ENCODE data around the gene ATXN2L. TPM values are rescaled to one million over a fixed set of nuclear protein-coding genes. Genes with fewer than 3 reads are reported as not detected.

The ATXN2L gene
- total and polyA plus RNA-seq, 2 of the 13 experiments (the other 11 are each of a cell fraction or from before 2014, with no cell fraction given): 40.8 to 55.1 TPM

DNA sequence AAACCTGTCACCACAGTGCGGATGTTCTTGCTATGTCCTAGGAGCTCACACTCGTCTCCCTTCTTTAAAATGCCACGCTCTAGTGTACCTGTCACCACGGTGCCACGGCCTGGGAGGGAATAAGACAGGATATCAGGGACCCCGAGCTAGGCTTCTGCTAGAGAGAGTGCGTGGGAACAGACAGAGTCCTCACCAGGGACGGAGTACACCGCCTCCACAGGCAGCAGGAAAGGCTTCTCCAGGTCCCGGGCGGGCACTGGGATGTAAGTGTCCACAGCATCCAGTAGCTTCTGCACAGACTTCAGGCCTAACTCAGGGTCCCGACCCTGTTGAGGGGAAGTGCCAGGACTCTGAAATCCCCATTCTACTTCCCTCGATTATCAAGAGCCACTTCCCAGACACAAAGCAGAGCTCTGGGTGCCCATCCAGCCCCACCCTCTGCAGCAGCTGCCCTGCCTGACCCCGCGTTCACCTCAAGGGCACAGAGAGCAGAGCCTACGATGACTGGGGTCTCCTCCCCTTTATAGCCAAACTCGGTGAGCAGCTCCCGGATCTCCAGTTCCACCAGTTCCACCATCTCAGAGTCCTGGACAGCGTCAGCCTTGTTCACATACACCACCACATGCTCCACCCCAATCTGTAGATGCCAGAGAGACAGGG lies 21.6 kb downstream of the ATXN2L start:
- peak overlapping the region; percentile 94; the same call in 1 of the 2 replicates for H3K9ac ChIP-seq (ENCODE audit: insufficient read depth, low read depth, low read length)
- intact Hi-C loops (cut with micrococcal nuclease; ENCODE audit: unreplicated experiment) (no loop called here), in situ Hi-C loops (cut with HindIII; ENCODE audit: extremely low pct_ligation_motif_present, low pct_unique_long_range_greater_than_20kb) (no loop called here)
- peaks cover 18% of the 10 kb centered on the region for H3K4me1 ChIP-seq (ENCODE audit: insufficient read depth, low read length)
- peaks cover 26 to 27% of the 10 kb centered on the region in 2 experiments for H3K36me3 ChIP-seq (replicated peaks in 1 of 2; ENCODE audit: control insufficient read depth in 1 of 2, insufficient read depth in 2 of 2, low read length in 2 of 2)
- POLR2A ChIA-PET: interaction anchor here (3.9 to 6.6 kb wide), 4 partner anchors 15 to 79 kb away, joined by 25 to 104 read pairs (median 66); partner anchors contain the start of genes ATXN2L and SH2B1
- no peak for TF ChIP-seq KAT2B (IDR thresholded peaks at IDR 0.05; ENCODE audit: borderline replicate concordance, low read depth, low read length)
- no peak for TF ChIP-seq NFE2L2 (IDR thresholded peaks at IDR 0.05; ENCODE audit: low read length)
- no peaks in the 10 kb centered on the region for H3K9me3 ChIP-seq (ENCODE audit: low read length)
- no TSS peak for BruUV-seq (replicated peaks)
- FAIRE-seq (no peak), ATAC-seq (no peak), DNase-seq (ENCODE audit: low spot score) (no peak)
- no peak overlapping the region; a peak in 1 of 6 replicates for H3K4me3 ChIP-seq (replicated peaks in 1 of 3; ENCODE audit: insufficient read depth in 1 of 3, low read depth in 2 of 3, low read length in 3 of 3)
- peak overlapping the region; percentile 84; the same call in 1 of the 2 replicates for H3K4me2 ChIP-seq (ENCODE audit: low read depth, low read length)
- H2AFZ ChIP-seq (ENCODE audit: low read length): no peak overlapping the region
- H3K27ac ChIP-seq (ENCODE audit: extremely low read length, insufficient read depth, low read length): no peak overlapping the region
- H3K27me3 ChIP-seq (ENCODE audit: control insufficient read depth in 1 of 2, insufficient read depth in 2 of 2, low read length in 2 of 2): no peaks in the 10 kb centered on the region; a peak in 1 of 5 replicates
- H4K20me1 ChIP-seq (ENCODE audit: insufficient read depth, low read length): 0 out of 2 replicates have a peak, but pooled peaks cover 4% of the 10 kb centered on the region
- peaks cover 26% of the 10 kb centered on the region for H3K79me2 ChIP-seq (ENCODE audit: insufficient read depth, low read length)
- CTCF ChIA-PET (ENCODE audit: low intra/inter-chr PET ratio, low total read pairs): no interaction called here
- WGBS (ENCODE audit: low lambda C conversion rate): 94% methylated on average over 18 of the region's 19 CpGs

DNA sequence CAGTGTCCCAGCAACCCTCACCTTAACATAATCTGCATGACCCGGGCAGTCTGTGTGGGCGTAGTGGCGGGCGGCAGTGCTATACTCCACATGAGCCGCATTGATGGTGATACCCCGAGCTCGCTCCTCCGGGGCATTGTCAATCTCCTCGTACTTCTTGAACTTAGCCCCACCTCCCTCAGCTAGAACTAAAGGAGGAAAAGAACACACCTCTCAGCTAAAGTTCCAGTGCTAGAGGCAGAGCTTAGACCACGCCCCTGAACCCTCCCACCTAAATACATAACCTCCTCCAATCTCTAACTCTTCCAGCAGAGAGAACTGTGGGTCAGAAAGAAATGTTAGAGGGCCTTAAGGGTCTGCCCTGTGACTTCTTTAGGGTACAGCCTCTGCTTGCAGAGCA lies 22.5 kb downstream of the ATXN2L start:
- CTCF ChIA-PET (ENCODE audit: low intra/inter-chr PET ratio, low total read pairs): no interaction called here
- peaks cover 18% of the 10 kb centered on the region for H3K4me1 ChIP-seq (ENCODE audit: insufficient read depth, low read length)
- TF ChIP-seq, protein P1, sequence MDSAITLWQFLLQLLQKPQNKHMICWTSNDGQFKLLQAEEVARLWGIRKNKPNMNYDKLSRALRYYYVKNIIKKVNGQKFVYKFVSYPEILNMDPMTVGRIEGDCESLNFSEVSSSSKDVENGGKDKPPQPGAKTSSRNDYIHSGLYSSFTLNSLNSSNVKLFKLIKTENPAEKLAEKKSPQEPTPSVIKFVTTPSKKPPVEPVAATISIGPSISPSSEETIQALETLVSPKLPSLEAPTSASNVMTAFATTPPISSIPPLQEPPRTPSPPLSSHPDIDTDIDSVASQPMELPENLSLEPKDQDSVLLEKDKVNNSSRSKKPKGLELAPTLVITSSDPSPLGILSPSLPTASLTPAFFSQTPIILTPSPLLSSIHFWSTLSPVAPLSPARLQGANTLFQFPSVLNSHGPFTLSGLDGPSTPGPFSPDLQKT (CRISPR knock-in tag; IDR thresholded peaks at IDR 0.05; ENCODE audit: borderline replicate concordance): no peak
- TF ChIP-seq MEIS2 (CRISPR knock-in tag; IDR thresholded peaks at IDR 0.05): no peak
- TF ChIP-seq, protein P2, sequence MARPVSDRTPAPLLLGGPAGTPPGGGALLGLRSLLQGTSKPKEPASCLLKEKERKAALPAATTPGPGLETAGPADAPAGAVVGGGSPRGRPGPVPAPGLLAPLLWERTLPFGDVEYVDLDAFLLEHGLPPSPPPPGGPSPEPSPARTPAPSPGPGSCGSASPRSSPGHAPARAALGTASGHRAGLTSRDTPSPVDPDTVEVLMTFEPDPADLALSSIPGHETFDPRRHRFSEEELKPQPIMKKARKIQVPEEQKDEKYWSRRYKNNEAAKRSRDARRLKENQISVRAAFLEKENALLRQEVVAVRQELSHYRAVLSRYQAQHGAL (CRISPR knock-in tag; IDR thresholded peaks at IDR 0.05; ENCODE audit: not compliant biosample characterization): no peak
- no peak for TF ChIP-seq GTF3A (CRISPR knock-in tag; conservative IDR thresholded peaks at IDR 0.05)
- no peak for TF ChIP-seq ZFP90 (CRISPR knock-in tag; IDR thresholded peaks at IDR 0.05; ENCODE audit: borderline replicate concordance)
- no peak for TF ChIP-seq MEF2D (CRISPR knock-in tag; IDR thresholded peaks at IDR 0.05)
- TF ChIP-seq FOXK1 (CRISPR knock-in tag; IDR thresholded peaks at IDR 0.05; ENCODE audit: borderline replicate concordance, low read depth): no peak
- TF ChIP-seq, protein P3, sequence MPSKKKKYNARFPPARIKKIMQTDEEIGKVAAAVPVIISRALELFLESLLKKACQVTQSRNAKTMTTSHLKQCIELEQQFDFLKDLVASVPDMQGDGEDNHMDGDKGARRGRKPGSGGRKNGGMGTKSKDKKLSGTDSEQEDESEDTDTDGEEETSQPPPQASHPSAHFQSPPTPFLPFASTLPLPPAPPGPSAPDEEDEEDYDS (CRISPR knock-in tag; IDR thresholded peaks at IDR 0.05): peak; percentile 48; the same call in 1 of the 2 replicates
- no peak for TF ChIP-seq TCF7 (IDR thresholded peaks at IDR 0.05; ENCODE audit: low read depth)
- TF ChIP-seq SSRP1 (CRISPR knock-in tag; IDR thresholded peaks at IDR 0.05): no peak
- peak; percentile 10; the same call in 1 of the 2 replicates for TF ChIP-seq DR1 (CRISPR knock-in tag; IDR thresholded peaks at IDR 0.05)
- no peak for TF ChIP-seq ZNF230 (CRISPR knock-in tag; IDR thresholded peaks at IDR 0.05)
- TF ChIP-seq POLR2A (IDR thresholded peaks at IDR 0.05; ENCODE audit: insufficient read depth in 1 of 2, low read depth in 2 of 2, low read length in 2 of 2): peak in 1 of 2 experiments; percentile 47; a peak in 2 of 4 replicates
- no peak for TF ChIP-seq TSC22D2 (CRISPR knock-in tag; IDR thresholded peaks at IDR 0.05; ENCODE audit: borderline replicate concordance)
- no peak for TF ChIP-seq TAF1 (CRISPR knock-in tag; IDR thresholded peaks at IDR 0.05)

More for the DNA sequence above, 22.5 kb downstream of the ATXN2L start:
- H3K4me2 ChIP-seq (ENCODE audit: low read depth, low read length): peak overlapping the region; percentile 84
- peak; percentile 92 for FAIRE-seq
- H3K9ac ChIP-seq (ENCODE audit: insufficient read depth, low read depth, low read length): peak overlapping the region; percentile 94
- BruUV-seq (replicated peaks): no TSS peak
- H3K4me3 ChIP-seq (replicated peaks in 1 of 3; ENCODE audit: insufficient read depth in 1 of 3, low read depth in 2 of 3, low read length in 3 of 3): peak overlapping the region; percentile 75 to 97 (median 87)
- ATAC-seq: peak; percentile 23
- peaks cover 26% of the 10 kb centered on the region for H3K79me2 ChIP-seq (ENCODE audit: insufficient read depth, low read length)
- H2AFZ ChIP-seq (ENCODE audit: low read length): no peak overlapping the region
- H3K36me3 ChIP-seq (replicated peaks in 1 of 2; ENCODE audit: control insufficient read depth in 1 of 2, insufficient read depth in 2 of 2, low read length in 2 of 2): peaks cover 26 to 27% of the 10 kb centered on the region in 2 experiments
- H3K27ac ChIP-seq (ENCODE audit: extremely low read length, insufficient read depth, low read length): peak overlapping the region; percentile 69
- in situ Hi-C loops (cut with HindIII; ENCODE audit: extremely low pct_ligation_motif_present, low pct_unique_long_range_greater_than_20kb): no loop called here
- 68% methylated on average over 10 of the region's 10 CpGs for WGBS (ENCODE audit: low lambda C conversion rate)
- 0 out of 2 replicates have a peak, but pooled peaks cover 4% of the 10 kb centered on the region for H4K20me1 ChIP-seq (ENCODE audit: insufficient read depth, low read length)
- no peaks in the 10 kb centered on the region for H3K9me3 ChIP-seq (ENCODE audit: low read length)
- POLR2A ChIA-PET: interaction anchor here (2.2 to 6.6 kb wide), 7 partner anchors 16 to 106 kb away, joined by 10 to 104 read pairs (median 25); partner anchors contain the start of genes ATXN2L, NFATC2IP and SH2B1
- DNase-seq (ENCODE audit: low spot score): peak; percentile 64
- intact Hi-C loops (cut with micrococcal nuclease; ENCODE audit: unreplicated experiment): loop anchor here (5.0 kb wide), 1 partner anchor 82 kb away; the partner anchor contains the start of gene RABEP2
- no peaks in the 10 kb centered on the region; a peak in 1 of 5 replicates for H3K27me3 ChIP-seq (ENCODE audit: control insufficient read depth in 1 of 2, insufficient read depth in 2 of 2, low read length in 2 of 2)
